Right atrium auricular region (tissue), 2 donors: ENCODE data around the gene BEAN1. TPM values are rescaled to one million over a fixed set of nuclear protein-coding genes. Genes with fewer than 3 reads are reported as not detected.
A peak's percentile ranks its signal among the peaks of the same experiment; 100 is the strongest.

Source experiments
- DNase-seq: peaks from one replicate; pipeline ENCODE4 v3.0.0-alpha.2; 2019; ENCODE audit warnings: low spot score
- H3K27ac ChIP-seq, 2 donors: fragments of 200-600 bp; sonication (generic); 1 replicate in 1 of 2; 2 replicates in 1 of 2; pipeline ENCODE4 v1.5.1; 2016 to 2019
- H3K27me3 ChIP-seq, 2 donors: fragments of 200-600 bp; sonication (generic); one replicate each; pipeline versions ENCODE4 v1.5.1 to v1.6.0; 2017 to 2019
- H3K36me3 ChIP-seq: fragments of 200-600 bp; sonication (generic); one replicate; pipeline ENCODE4 v1.5.1; 2016
- H3K4me1 ChIP-seq, 2 donors: fragments of 200-600 bp; sonication (generic); one replicate each; pipeline versions ENCODE4 v1.5.1 to v1.6.0; 2017 to 2019
- H3K4me3 ChIP-seq, 2 donors: fragments of 200-600 bp; sonication (generic); 1 replicate in 1 of 2; 2 replicates in 1 of 2; pipeline ENCODE4 v1.5.1; 2017 to 2019; ENCODE audit warnings: mild to moderate bottlenecking in 1 of 2, moderate library complexity in 1 of 2
- H3K9me3 ChIP-seq, 2 donors: fragments of 200-600 bp; sonication (generic); one replicate each; pipeline ENCODE4 v1.5.1; 2019
- CTCF ChIP-seq, 2 donors: fragments of 200-600 bp; sonication (generic); IDR thresholded peaks; one replicate each; pipeline ENCODE4 v1.5.1; 2019; ENCODE audit warnings: antibody characterized with exemption in 2 of 2
- total RNA-seq, 2 donors: library from RNA; depleted of rRNA; stranded (reverse); fragments of >200 nt; gene quantifications; one replicate each; pipeline ENCODE4 v1.1.0, GENCODE V29; 2016

The BEAN1 gene
- total RNA-seq, 2 donors from 2014 or later: 0.48 to 0.75 TPM

- H3K27me3 ChIP-seq: peaks cover 0 to 4% of the 10 kb centered on the region in 2 donors
- no peak for DNase-seq
Observed at GRCh38 chr16:66426112-66427035, 721 bp upstream of the BEAN1 start.

GRCh38 chr16:66427871-66428681 is 981 bp downstream of the BEAN1 start:
- no peaks in the 10 kb centered on the region for H3K36me3 ChIP-seq
- no peak for DNase-seq
- no peak overlapping the region for H3K27ac ChIP-seq
- TF ChIP-seq CTCF (IDR thresholded peaks at IDR 0.05): no peak
- peaks cover 0 to 4% of the 10 kb centered on the region in 2 donors for H3K27me3 ChIP-seq
- H3K9me3 ChIP-seq: no peaks in the 10 kb centered on the region
- peak overlapping the region; percentile 41 to 59 for H3K4me3 ChIP-seq
- H3K4me1 ChIP-seq: peaks cover 0 to 18% of the 10 kb centered on the region in 2 donors

More at GRCh38 chr16:66426112-66427035, 721 bp upstream of the BEAN1 start:
- TF ChIP-seq CTCF (IDR thresholded peaks at IDR 0.05): no peak
- Histone ChIP-seq H3K9me3 (no peaks in the 10 kb centered on the region), H3K4me3 (peak overlapping the region; percentile 31 to 39), H3K4me1 (peaks cover 0 to 18% of the 10 kb centered on the region in 2 donors), H3K27ac (no peak overlapping the region), H3K36me3 (no peaks in the 10 kb centered on the region)

DNA sequence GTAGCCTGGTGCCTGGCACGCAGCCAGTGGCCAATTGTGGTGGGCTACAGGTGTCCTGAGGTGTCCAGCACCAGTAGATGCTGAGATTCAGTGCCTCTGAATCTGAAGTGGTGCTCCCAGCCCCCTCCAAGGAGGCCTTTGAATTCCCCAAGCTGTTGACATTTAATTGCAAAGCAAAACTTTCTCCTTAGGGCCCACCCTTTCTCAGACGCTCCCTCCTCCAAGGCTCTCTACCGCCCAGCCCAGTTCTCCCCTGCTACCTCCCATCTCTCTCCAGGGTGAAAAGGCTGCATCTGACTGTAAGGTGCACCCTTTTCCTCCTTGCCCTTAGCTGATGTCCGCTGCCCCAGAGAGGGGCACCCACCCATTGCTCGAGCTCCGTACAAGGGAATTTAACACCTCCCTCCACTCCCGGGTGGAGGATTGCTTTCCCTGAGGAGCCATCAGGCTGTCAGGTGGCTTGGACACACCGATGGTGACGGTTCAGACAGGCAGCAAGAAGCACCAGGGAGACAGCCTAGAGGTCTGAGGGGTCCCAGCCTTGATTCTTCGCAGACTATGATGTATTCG is 1.7 kb downstream of the BEAN1 start:
- H3K27ac ChIP-seq: no peak overlapping the region
- H3K4me3 ChIP-seq: no peak overlapping the region

DNA sequence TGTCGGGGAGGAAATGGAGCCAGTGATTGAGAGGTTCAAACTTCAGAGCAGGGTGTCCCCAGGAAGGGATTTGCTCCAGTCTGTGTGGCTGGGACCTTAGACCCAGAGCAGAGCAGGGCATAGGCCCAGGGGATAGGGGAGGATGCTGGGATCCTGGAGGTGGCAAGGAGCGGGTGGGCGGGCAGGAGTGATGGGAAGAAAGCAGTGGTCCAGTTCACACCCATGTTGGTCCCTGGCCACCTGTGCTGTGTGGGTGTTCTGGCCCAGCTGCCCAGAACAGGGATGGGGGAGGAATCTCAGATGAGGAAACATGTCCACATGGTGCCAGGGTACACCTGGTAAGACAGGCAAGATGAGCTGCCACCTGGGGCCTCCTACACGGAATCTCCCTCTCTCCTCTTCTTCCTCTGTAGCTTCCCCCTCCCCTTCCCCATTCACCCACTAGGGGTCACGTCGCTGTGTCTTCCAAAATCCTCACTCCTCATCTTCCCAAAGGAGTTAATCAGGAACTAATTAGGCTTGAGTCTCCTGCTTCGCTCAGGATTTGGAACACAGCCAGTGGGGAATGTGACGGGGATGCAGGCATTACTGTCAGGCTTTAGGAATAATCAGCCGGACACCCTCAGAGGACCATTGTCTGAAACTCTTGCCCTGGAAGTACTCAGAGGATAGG is 2.3 kb downstream of the BEAN1 start:
- no peak for DNase-seq
- no peaks in the 10 kb centered on the region for H3K9me3 ChIP-seq
- TF ChIP-seq CTCF (IDR thresholded peaks at IDR 0.05): no peak
- H3K27me3 ChIP-seq: peaks cover 0 to 4% of the 10 kb centered on the region in 2 donors
- H3K4me3 ChIP-seq: no peak overlapping the region
- peaks cover 0 to 18% of the 10 kb centered on the region in 2 donors for H3K4me1 ChIP-seq
- no peak overlapping the region for H3K27ac ChIP-seq
- H3K36me3 ChIP-seq: no peaks in the 10 kb centered on the region

More for the DNA sequence above, 1.7 kb downstream of the BEAN1 start:
- H3K9me3 ChIP-seq: no peaks in the 10 kb centered on the region
- peaks cover 0 to 4% of the 10 kb centered on the region in 2 donors for H3K27me3 ChIP-seq
- no peak for DNase-seq
- no peak for TF ChIP-seq CTCF (IDR thresholded peaks at IDR 0.05)
- peaks cover 0 to 18% of the 10 kb centered on the region in 2 donors for H3K4me1 ChIP-seq
- H3K36me3 ChIP-seq: no peaks in the 10 kb centered on the region

DNA sequence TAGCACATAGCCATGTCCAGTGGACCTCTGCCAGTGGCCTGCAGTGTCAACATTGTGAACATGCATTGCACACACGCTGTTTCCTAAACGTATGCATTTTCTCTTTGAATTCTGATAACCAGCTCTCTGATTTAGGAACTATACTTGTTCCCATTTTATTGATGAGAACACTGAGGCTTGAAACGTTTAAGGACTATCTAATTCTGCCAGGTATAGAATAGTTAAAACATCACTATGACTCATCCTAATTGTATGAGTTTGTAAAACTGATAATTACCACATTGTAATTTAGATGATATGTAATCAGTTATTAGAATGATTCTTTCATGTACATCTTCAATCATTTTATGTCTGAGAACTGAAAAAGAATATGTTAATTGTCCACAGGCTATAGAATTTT is 3.1 kb downstream of the BEAN1 start:
- Histone ChIP-seq H3K27me3 (peaks cover 0 to 4% of the 10 kb centered on the region in 2 donors), H3K9me3 (no peaks in the 10 kb centered on the region), H3K4me1 (peaks cover 0 to 18% of the 10 kb centered on the region in 2 donors), H3K4me3 (no peak overlapping the region), H3K27ac (no peak overlapping the region), H3K36me3 (no peaks in the 10 kb centered on the region)
- no peak for DNase-seq
- TF ChIP-seq CTCF (IDR thresholded peaks at IDR 0.05): no peak
